Epithelial cell of esophagus (primary cell): Measurements from ENCODE around the gene HIPK1.

Source experiments
- DNase-seq: peaks from one replicate; pipeline ENCODE4 v3.0.0; 2010; ENCODE audit warnings: low read depth
- H3K4me3 ChIP-seq: 2 replicates; pipeline ENCODE4 v1.5.1; 2011; ENCODE audit warnings: mild to moderate bottlenecking, low read length, control low read depth
- CTCF ChIP-seq: IDR thresholded peaks from 2 replicates; pipeline ENCODE4 v1.5.1; 2011; ENCODE audit warnings: low read depth, mild to moderate bottlenecking, low read length, control low read depth, inconsistent platforms; ENCODE audit not compliant: insufficient read depth; ENCODE audit errors: missing control alignments

HIPK1 gene

GRCh38 chr1:113990961-113991360, 61.8 kb downstream of the HIPK1 start:
- no peak overlapping the region for H3K4me3 ChIP-seq
- no peak for DNase-seq
- no peak for TF ChIP-seq CTCF

GRCh38 chr1:113991467-113991997, 62.4 kb downstream of the HIPK1 start:
- no peak overlapping the region for H3K4me3 ChIP-seq
- DNase-seq = no peak
- TF ChIP-seq CTCF = no peak

- H3K4me3 ChIP-seq = no peak overlapping the region
- no peak for TF ChIP-seq CTCF
- no peak for DNase-seq
Measured at GRCh38 chr1:113993072-113993471, 63.9 kb downstream of the HIPK1 start.

GRCh38 chr1:113993766-113994165, 64.6 kb downstream of the HIPK1 start:
- no peak for DNase-seq
- TF ChIP-seq CTCF = no peak
- no peak overlapping the region for H3K4me3 ChIP-seq

- no peak for DNase-seq
- H3K4me3 ChIP-seq = no peak overlapping the region
- TF ChIP-seq CTCF = no peak
Measured at GRCh38 chr1:113995382-113995781, 66.3 kb downstream of the HIPK1 start.

GRCh38 chr1:113998361-113998760, 69.2 kb downstream of the HIPK1 start:
- no peak for DNase-seq
- TF ChIP-seq CTCF = no peak
- H3K4me3 ChIP-seq = no peak overlapping the region

GRCh38 chr1:113999233-113999632, 70.1 kb downstream of the HIPK1 start:
- no peak for DNase-seq
- no peak overlapping the region for H3K4me3 ChIP-seq
- no peak for TF ChIP-seq CTCF
